K562 (cell line): ENCODE measurements around the gene SULT6B1. TPM values are rescaled to one million over a fixed set of nuclear protein-coding genes. Genes with fewer than 3 reads are reported as not detected.

Experiments
- GABPA ChIP-seq: fragments of 200-800 bp; sonication (Bioruptor generic); conservative IDR thresholded peaks from 2 replicates; pipeline ENCODE4 v1.6.1; 2016; ENCODE audit warnings: low read depth, missing genetic modification characterization, missing compliant biosample characterization
- GABPB2 ChIP-seq: fragments of 250-450 bp; sonication (Bioruptor Pico); conservative IDR thresholded peaks from 2 replicates; pipeline ENCODE4 v1.5.1; 2021; ENCODE audit warnings: mild to moderate bottlenecking
- HCFC1 ChIP-seq: IDR thresholded peaks from 2 replicates; pipeline ENCODE4 v1.6.1; 2012; ENCODE audit warnings: low read depth, low read length, improper control_type of control experiment
- HDAC1 ChIP-seq, 2 experiments: fragments of 450-650 bp; IDR thresholded peaks; 2 replicates each; pipeline ENCODE4 v1.6.1; 2016 to 2017; ENCODE audit warnings: inconsistent platforms in 1 of 2, mild to moderate bottlenecking in 1 of 2, moderate library complexity in 1 of 2
- KLF16 ChIP-seq: IDR thresholded peaks from 2 replicates; pipeline ENCODE4 v1.6.1; 2016; ENCODE audit warnings: antibody characterized with exemption
- LARP7 ChIP-seq: fragments of 450-650 bp; IDR thresholded peaks from 2 replicates; pipeline ENCODE4 v1.6.1; 2016
- MEIS2 ChIP-seq: fragments of 450-650 bp; IDR thresholded peaks from 2 replicates; pipeline ENCODE4 v1.6.1; 2014; ENCODE audit warnings: mild to moderate bottlenecking; ENCODE audit not compliant: partially characterized antibody
- PREB ChIP-seq: sonication (generic); formaldehyde crosslinking; IDR thresholded peaks from 2 replicates; pipeline ENCODE4 v1.8.1; 2023; ENCODE audit warnings: mild to moderate bottlenecking, missing genetic modification reagents
- RBFOX2 ChIP-seq: fragments of 200-400 bp; formaldehyde crosslinking; IDR thresholded peaks from 2 replicates; pipeline ENCODE4 v1.6.1; 2017; ENCODE audit warnings: low read depth, mild to moderate bottlenecking, low read length, moderate library complexity
- SIRT6 ChIP-seq: IDR thresholded peaks from one replicate; pipeline ENCODE4 v1.6.1; 2012; ENCODE audit warnings: low read depth, mild to moderate bottlenecking, control low read depth, inconsistent platforms, low read length, moderate library complexity
- STAT5B ChIP-seq: fragments of 250-450 bp; sonication (Bioruptor Pico); IDR thresholded peaks from 2 replicates; pipeline ENCODE4 v1.8.0; 2021; ENCODE audit warnings: mild to moderate bottlenecking, inconsistent platforms
- TEAD1 ChIP-seq, 2 experiments: fragments of 450-650 bp in 1 of 2; sonication (generic) in 1 of 2; formaldehyde crosslinking; IDR thresholded peaks; 2 replicates each; pipeline versions ENCODE4 v1.4.0 to v1.8.0; 2020 to 2022; ENCODE audit warnings: mild to moderate bottlenecking in 2 of 2, missing genetic modification reagents in 1 of 2
- TFAP4 ChIP-seq: sonication (generic); formaldehyde crosslinking; IDR thresholded peaks from 2 replicates; pipeline ENCODE4 v1.8.0; 2022; ENCODE audit warnings: missing genetic modification reagents, mild to moderate bottlenecking, moderate library complexity, borderline replicate concordance
- ZBTB40 ChIP-seq, 2 experiments: fragments of 450-650 bp in 1 of 2; sonication (generic) in 1 of 2; formaldehyde crosslinking in 1 of 2; IDR thresholded peaks; 2 replicates each; pipeline versions ENCODE4 v1.7.1 to v1.9.0; 2016 to 2022; ENCODE audit warnings: inconsistent platforms in 1 of 2, mild to moderate bottlenecking in 1 of 2, missing genetic modification reagents in 1 of 2
- ZNF408 ChIP-seq: fragments of 250-450 bp; sonication (Bioruptor Pico); IDR thresholded peaks from 2 replicates; pipeline ENCODE4 v1.4.0; 2020; ENCODE audit warnings: low read depth, mild to moderate bottlenecking, moderate library complexity
- ZNF717 ChIP-seq: fragments of 250-450 bp; sonication (Bioruptor Pico); IDR thresholded peaks from 2 replicates; pipeline ENCODE4 v1.5.0; 2021
- polyA plus RNA-seq, 8 experiments: library from polyadenylated mRNA; depleted of rRNA in 4 of 8; stranded (reverse) in 5 of 8; unstranded in 3 of 8; fragments of >200 nt; fragmentation: Nextera tagmentation in 2 of 8; fragmentation: Illumina TruSeq in 1 of 8; extraction: Ambion mirVana in 2 of 8; extraction: Trizol in 1 of 8; gene quantifications; 2 replicates each; pipeline versions ENCODE4 v1.2.1 to v1.2.3, GENCODE V29; 2011 to 2014; ENCODE audit warnings: inconsistent platforms in 1 of 8, missing spikeins in 1 of 8
- total RNA-seq, 7 experiments: library from RNA; depleted of rRNA in 6 of 7; stranded (reverse); fragments of >200 nt in 6 of 7; fragmentation: Illumina TruSeq in 2 of 7; extraction: Trizol in 2 of 7; gene quantifications; 2 replicates each; pipeline versions ENCODE4 v1.2.1 to v1.2.3, GENCODE V29; 2011 to 2021; ENCODE audit warnings: low replicate concordance in 1 of 7

SULT6B1 gene
- total and polyA plus RNA-seq, 9 of the 15 experiments (the other 6 are each of a cell fraction or from before 2014, with no cell fraction given) = not detected

- TF ChIP-seq ZBTB40 (IDR thresholded peaks at IDR 0.05) (peak; percentile 94), ZBTB40 (CRISPR knock-in tag; IDR thresholded peaks at IDR 0.05) (no peak), ZNF408 (no peak), PREB (CRISPR knock-in tag) (no peak), HCFC1 (0 out of 2 replicates have a peak, but pooled peaks have one; percentile 54), LARP7 (no peak), SIRT6 (no peak), GABPA (tag) (peak; percentile 96), KLF16 (no peak), TEAD1 (CRISPR knock-in tag; IDR thresholded peaks at IDR 0.05) (peak in 1 of 2 experiments; percentile 69; a peak in 1 of 4 replicates), HDAC1 (IDR thresholded peaks at IDR 0.05) (peak in 1 of 2 experiments; percentile 95; a peak in 2 of 4 replicates), ZNF717 (CRISPR knock-in tag) (no peak), GABPB2 (CRISPR knock-in tag) (no peak), MEIS2 (no peak), STAT5B (CRISPR knock-in tag) (no peak), TFAP4 (CRISPR knock-in tag) (peak; percentile 68; the same call in 1 of the 2 replicates), RBFOX2 (peak; percentile 97)
Observed at GRCh38 chr2:37231241-37232130, 43.0 kb upstream of the SULT6B1 start, which contains the start of the genes CEBPZ and NDUFAF7 (continued).
